ENCODE data around the gene CCDC50.

CCDC50 gene

DNA sequence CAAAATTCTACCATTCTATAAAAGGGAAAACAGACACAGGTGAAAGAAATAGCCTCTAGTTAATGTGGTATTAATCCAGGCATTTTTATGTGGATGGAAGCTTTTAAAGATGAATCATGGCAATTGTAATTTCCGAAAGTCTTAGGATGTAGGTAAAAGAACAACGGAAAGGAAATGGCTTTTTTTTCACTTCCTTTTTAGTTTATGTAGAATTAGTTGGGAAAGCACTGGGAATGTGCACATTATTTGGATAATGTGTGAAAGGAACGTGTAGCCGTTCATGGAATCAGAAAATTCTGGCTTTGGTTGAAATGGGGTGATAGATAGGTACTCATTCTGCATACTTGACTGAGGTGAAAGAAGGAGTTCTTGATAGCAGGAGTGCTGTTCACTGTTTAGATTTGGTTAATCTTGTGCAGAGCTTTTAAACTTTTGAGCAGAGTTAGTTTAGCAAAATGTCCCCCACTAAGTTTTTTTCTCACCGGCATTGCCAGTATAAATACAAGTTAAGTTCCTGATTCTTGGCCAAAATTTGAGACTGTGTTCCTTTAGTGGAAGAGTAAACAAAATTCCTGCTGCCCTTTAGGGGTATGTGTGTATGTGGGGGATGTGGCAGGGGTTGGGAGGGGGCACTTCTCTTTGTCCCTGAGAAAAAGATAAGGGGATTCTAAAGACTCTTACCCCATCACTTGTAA is 21.3 kb downstream of the CCDC50 start:
- no peak for DNase-seq

DNA sequence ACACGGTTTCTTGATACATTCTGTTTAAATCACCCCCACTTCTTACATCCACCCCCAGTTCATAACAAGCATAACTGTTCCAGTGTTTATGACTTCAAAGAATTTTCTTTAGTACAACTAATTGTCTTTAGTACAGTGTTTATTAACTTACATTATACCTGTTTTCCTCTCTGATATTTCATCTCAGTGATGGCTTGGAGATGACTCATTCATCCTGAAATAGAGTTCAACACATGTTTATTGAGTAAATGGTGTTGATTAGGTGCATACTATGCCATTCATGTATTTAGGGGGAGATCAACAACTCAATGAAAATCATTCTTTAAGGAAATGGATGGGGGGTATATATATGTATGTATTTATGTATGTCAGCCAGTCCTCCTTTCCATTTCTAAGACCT is 22.8 kb downstream of the CCDC50 start:
- no peak for DNase-seq

DNA sequence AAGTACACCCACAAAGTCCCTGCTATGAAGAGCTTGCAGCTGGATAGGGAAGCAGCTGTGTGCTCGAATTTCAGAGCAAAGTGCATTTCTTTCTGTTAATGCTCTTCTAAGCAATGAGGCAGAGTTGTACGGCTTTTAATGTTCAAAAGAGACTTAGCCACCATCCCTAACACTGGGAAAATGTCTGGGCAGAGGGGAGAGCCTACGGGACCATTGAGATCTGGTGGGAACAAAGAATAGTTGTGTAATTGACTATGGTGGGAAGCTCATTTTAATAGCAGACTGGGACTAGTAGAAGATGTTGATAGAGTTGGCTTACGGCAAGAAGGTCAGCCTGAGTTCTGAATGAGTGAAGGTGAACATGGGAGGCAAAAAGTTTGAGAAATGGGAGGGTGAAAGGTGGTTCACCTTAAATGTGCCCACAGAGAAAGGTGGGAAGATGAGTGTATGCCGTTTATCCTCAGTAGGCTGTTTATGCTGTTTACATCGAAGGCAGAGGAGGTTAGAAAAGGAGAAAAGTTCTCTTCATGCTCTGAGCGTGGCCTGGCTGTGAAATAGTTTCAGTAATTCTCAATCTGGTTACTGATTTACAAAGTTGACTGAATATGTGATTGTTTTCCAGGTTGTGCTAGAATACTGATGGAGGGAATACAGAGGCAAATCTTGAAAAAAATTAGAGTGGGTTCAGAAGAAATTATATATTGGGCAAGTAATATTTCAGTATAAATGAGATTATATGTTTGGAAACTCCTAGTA is 24.0 kb downstream of the CCDC50 start:
- DNase-seq = no peak

DNA sequence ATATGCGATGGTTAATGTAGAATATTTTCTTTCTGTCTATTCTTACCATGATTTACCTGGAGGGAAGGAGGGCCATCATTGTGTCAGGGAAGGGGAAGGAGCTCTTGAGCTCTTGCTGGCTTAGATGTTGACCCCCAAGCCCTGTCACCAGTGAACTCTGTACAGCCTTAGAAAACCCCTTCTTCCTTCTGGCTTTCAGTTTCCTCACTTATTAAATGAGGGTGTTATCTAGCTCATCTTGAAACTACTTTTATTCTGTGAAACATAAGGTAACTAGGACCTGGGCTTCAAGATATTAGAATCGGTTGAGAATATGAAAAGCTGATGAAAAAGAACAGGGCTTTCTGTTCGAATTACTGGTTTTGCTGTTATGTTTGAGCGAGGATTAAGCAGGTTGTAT is 26.2 kb downstream of the CCDC50 start:
- DNase-seq = no peak

DNA sequence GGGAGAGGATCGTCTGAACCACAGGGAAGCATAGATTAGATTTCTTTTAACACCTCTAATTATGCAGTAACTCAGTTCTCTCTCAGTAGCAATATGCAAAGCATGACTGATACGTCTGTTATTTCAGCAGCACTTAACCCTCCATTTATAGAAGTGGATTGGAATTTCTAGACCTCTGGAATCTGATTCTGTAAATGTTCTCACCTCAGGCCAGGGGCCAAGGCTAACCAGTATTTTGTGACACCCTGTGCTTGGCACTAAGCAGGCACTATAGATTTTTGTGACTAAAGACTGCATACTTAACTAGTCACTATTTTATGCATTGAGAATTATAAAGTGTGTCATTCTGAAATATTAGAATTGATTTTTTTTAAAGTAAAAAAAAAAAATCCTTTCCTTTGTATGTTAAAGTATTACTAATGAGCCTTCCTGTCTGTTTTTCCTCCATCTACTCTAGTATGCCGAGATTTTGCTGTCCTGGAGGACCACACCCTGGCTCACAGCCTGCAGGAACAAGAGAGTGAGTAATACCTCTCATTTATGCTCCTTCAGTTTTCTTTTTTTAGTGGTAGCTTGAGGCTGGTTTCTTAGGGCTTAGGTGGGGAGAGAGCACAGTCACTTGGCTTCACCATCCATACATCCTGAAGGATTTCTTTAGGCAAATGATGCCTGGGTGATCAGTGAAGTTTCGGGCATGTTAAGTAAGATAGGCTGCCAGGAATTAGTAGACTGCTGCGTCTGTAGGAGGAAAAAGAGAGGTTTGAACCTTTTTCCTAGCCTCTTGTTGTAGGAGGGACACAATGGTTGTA is 27.6 kb downstream of the CCDC50 start:
- DNase-seq = no peak

DNA sequence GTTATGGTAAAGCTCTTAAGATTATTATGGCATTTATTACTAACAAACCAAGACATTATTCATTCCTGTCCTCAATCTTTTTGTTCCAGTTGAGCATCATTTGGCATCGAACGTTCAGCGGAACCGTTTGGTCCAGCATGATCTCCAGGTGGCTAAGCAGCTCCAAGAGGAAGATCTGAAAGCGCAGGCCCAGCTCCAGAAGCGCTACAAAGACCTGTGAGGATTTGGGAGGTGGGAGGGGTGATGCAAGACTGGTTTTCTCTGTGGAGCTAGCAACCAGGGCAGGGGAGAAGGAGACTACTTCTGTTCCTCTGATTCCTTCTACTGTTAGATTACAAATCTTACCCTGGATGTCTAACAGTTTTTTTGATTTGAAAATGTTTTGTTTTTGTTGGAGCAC is 28.7 kb downstream of the CCDC50 start:
- no peak for DNase-seq

DNA sequence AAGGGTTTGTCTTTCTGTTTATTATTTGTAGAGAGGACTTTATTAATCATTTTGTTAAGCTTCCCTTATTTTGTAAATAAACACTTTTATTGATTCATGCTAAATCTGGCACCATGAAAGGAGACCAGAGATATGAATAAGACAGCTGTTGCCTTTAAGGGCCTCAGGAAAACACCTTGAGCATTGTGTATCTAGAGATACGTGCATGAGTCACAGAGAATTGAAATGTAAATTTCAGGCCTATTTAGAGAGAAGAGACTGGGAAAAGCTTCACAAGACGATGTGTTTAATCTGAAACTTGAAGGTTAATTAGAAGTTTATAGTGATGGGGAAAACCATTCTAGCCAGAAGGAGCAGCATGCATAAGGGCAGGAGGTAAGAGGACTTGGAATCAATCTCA is 29.7 kb downstream of the CCDC50 start:
- no peak for DNase-seq

DNA sequence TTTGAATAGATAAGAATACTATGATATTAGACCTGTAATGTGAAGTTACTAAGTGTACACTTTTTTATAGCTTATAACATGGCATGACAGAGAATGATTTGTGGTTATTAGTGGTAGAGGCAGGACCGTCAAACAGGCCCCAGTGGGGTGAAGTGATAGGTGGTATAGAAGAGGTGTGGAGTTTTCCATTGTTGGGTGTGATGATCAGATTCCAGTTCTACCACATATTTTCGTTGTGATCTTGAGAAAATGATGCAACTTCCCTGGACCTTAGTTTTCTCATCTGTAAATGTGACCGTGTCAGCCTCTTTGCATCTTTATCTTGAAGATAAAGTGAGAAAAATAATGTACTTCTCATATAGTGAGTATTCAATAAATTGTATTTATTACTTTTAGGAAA is 31.4 kb downstream of the CCDC50 start:
- DNase-seq = no peak

DNA sequence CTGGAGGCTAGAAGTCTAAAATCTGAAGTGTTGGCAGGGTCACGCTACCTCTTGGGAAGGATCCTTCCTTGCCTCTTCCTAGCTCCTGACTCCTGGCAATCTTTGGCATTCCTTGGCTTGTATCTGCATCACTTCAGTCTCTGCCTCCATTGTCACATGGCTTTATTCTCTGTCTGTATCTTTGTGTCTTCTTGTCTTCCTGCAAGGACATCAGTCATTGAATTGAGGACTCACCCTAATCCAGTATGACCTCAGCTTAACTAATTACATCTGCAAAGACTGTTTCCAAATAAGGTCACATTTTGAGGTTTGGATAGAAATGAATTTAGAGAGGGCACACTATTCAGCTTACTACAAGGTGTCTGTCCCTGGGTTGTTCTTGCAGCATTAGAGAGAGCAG is 32.3 kb downstream of the CCDC50 start:
- no peak for DNase-seq

DNA sequence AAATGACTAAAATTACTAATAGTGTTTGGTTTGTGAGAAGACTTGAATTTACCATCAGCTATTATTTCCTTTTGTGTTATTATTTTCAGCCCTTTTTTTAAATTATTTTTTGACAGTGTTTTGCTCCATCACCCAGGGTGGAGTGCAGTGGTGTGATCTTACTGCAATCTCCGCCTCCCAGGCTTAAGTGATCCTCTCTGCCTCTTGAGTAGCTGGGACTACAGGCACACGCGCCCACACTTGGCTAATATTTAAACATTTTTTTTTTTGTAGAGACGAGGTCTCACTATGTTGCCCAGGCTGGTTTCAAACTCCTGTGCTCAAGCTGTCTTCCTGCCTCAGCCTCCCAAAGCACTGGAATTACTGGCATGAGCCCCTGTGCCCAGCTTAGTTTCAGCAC is 32.8 kb downstream of the CCDC50 start:
- no peak for DNase-seq

DNA sequence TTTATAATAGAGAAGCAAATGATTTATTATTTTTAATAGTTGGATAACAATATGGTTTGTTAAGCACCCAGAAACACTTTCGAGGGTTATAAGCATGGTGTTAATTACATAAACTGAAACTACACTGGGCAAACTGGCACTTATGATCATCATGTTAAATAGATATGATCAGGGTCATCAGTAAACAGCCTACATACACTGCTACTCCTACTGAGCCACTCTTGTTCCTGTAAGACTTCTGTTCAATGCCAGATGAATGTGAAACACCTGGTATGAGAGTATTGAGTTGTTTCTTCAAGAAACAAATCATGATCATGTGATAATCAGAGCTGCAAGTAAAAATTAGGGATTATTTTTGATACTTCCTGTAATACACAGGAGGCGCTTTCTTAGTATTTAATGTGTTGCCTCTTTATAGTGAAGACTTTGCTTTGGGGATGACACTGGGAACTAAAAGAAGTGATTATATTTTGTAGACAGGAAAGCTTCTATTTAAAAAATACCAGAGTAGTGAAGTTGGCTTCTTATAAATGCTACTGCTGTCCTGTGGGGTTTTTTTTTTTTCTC is 33.4 kb downstream of the CCDC50 start:
- DNase-seq = no peak

DNA sequence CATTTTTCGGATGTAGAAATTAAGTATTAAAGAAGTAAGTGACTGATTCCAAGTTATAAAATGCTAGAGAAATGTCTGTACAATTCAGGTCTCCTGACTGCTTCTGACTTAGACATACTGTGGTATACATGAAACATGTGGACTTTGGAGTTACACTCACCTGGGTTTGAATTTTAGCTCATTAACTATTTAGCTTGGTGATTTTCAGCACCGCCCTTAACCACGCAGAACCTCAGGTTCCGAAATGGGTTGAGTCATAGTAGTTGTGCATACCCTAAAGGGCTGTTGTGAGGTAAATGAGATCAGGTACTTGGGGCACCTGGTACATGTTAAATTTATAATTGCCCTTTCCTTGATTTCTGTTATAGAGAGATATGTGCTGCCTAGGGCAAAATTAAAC is 34.0 kb downstream of the CCDC50 start:
- no peak for DNase-seq

DNA sequence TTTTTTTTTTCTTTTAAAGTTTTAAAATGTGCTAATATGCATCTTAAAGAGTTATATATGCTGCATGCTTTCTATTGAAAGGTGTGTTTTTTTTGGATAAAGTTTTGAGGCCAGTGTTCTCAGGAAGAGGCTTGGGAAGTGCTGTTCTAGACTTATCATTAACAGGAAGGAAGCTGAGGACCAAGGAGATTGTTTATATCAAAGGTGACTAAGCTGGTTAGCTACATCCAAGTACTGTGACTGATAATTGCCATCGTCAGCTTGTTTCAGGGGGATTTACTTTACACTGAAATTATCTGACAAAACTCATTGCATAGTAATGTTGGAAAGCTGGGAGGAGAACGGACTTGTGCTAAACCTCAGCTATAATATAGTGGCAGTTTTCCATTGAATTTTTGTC is 37.5 kb downstream of the CCDC50 start:
- DNase-seq = no peak

DNA sequence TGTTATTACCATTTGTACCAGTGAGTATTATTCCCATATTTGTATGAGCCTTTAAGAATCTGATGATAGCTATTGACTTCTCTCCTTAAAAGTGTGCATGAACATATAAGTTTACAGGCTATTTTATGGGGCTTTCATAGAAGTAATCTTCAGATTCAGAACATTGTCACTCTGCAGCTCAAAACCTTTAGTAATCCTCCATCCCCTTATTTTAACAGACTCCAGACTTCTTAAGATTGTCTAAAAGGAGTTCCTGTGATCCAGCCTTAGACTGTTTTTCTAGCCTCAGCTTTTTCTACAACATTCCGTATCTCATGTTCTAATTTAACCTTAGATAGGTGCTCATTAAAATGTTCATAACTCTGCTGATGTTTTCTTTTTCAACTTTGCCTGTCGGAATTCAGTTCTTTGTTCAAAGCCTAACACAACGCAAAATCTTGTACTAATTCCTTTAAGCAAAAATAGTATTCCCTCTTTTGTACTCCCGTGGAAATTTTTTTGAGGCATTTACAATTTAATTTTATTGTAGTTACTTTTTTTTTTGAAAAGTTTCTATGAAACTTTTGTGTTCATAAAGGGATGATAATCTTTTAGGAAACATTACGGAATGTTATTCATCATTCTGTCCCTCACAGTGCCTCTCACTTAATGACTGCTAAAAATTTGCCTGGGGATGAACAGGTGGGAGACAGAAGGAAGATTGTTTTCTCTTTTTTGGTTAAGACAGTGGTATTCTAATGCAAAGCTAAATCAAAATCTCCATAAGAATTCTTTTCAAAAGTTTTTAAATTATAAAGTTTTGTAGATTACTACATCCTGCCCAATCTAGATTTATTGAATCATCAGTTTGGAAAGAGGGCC is 39.8 kb downstream of the CCDC50 start:
- DNase-seq = no peak

DNA sequence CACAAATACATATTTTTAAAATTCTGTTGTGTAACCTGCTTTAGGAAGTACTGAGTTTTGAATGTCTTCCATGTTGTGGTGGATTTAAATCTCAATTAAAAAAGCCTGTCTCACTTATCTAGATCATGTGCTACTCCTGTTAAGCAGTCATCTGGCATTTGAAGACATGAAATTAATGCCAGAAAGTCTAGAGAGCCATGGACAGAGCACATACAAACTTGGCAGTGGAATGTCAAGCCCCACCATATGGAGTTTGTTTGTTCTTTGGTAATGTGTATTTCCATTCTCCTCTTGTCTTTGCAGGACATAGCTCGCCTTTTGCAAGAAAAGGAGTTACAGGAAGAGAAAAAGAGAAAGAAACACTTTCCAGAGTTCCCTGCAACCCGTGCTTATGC is 40.4 kb downstream of the CCDC50 start:
- no peak for DNase-seq

DNA sequence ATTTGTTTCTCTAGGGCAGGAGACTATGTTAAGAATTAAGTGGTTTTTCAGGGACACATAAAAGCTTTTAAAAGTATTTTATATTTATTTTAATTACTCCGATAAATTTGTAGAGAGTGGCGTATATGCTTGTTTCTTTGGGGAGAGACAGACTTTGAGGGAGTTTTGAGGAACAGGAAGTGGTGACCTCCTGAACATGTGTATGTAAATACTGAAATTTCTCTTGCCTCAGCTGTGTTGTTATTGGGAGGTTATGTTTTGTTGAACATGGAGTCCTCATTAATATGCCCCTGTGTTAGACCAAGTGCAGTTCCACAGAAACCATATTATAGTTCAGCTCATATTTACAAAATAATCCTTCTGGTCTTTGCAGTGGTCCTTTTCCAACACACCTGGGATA is 42.9 kb downstream of the CCDC50 start:
- no peak for DNase-seq

DNA sequence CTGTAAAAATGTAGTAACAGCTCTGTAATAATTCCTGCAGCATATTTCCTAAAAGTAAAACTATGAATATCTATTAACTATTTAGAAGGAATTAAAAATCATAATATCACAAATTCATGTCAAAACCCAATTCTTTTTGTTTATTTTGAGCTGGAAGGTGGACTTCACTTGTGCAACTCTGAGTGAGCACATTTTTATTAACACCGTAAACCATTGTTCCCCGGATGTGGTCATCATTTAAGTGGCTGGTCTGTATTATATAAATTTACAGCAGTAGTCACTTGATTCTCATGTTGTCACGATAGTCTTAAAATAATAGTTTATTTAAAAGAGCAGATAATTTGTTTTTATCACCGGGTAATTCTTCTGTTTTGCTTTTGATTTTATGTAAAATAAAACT is 44.1 kb downstream of the CCDC50 start:
- DNase-seq = no peak

DNA sequence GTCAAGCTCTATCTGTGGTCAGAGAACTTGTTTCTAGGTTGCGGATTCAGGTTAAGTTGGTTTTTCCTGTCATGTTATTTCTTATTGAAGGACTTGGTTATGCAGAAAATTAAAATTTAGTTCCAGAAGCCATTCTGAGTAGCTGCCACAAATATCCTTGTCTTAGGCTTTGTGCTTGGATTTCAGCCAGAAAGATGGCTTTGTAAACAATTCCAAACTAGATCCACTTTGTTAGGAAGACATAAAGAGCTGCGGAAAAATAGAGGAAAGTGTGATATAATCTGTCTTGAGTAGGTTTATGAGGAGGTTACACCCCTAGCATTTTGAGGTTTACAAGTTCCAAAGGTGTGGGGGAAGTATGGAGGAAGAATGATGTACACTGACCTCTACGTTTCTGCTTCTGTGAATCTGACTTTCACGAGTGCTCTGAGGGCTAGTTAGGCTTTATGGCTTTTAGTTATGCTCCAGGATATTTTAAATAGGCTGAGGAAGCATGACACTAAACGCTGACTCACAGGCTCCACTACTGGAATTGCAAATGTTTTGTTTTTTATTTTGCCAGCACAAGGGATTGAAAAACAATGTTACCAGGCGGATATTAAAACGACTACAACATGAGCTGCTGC is 47.4 kb downstream of the CCDC50 start:
- no peak for DNase-seq

DNA sequence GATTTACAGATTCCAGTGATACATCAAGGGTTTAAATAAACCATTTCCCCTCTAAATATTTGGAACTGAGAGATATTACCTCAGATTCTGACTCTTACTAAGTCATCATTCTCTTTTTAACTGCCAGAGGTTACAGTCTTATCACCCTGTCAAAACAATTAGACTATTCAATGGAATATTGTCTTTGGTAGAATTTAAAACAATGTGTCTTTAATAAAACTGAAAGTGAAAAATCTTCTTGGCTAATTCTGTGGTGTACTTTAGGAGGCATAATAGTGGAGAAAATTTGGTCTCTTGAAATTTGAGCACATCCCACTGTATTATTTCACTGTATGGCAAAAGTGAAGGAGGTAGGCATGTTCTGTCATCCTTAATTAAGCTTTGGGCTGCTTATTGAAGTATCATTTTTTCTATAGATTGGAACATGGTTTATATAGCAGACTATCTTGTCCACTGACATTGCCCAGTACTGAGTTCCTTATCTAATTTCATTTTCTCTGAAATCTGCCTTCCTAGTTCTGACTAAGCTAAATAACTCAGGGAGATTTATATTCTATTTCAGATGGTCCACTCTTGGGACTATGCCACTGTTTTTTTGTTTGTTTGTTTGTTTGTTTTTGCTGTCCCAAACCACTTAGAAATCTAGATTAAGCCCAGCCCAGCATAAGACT is 49.1 kb downstream of the CCDC50 start:
- DNase-seq = no peak

DNA sequence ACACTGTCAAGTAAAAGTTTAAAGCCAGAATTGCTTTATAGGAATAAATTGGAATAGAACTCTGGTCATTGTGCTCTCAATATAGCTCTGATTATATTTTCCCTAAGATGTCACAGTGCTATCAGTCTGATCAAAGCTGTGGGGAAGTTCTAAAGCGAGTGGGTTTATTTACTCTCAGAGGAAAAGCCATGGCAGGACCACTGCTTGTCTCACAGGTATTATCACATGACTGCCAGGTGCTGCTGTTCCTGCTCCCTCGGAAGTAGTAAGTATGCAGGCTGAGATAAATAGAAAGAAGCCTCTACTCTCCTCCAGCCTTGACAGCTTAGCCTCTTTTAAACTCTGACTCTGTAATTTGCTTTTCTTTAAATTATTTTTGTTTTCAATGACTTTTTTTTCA is 50.3 kb downstream of the CCDC50 start:
- DNase-seq = no peak

DNA sequence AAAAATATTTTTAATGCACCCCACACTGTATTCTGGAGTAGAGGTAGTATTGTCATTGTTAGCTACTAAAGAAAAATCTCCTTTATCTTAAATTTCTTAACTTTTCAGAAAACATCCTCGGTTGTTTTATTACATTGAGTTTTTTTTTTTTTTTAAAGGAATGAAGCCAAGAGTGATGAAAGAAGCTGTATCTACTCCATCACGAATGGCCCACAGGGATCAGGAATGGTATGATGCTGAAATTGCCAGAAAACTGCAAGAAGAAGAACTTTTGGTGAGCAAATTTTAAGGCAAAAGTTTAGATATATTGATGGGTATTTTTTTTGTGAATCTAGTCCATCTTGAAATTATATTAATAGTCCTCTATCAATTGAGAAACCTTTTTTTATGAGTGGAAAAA is 50.8 kb downstream of the CCDC50 start:
- DNase-seq = no peak

DNA sequence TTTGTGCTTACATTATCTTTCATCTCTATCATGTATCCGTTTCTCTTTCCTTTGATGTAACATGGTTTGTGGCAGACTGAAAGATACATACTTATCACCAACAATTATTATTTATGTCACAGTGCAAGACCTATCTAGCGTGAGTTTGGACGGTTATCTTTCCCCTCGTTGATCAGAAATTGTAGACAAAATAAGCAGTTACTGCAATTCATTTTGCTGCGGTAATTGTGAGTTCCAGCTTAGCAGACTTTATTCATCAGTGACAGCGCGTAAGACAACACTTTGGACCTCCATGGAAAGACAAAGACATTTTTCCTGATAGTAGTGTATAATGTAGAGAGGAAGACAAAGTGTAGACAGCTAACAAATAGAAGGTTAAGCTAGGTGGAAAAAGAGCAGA is 52.1 kb downstream of the CCDC50 start:
- no peak for DNase-seq

Data from NCI-H748 treated with DMSO at 0.1 percent for 48 hours (cell line).